HG02759 (cell line): Measurements from ENCODE around the gene MYNN.

ENCODE experiments used
- ATAC-seq: cut with Tn5 transposase; IDR thresholded peaks from one replicate; pipeline ENCODE4 v1.9.1; 2021; ENCODE audit warnings: mild to moderate bottlenecking, moderate library complexity; ENCODE audit not compliant: unreplicated experiment

The MYNN gene

GRCh38 chr3:169822983-169823382 lies 49.8 kb downstream of the MYNN start:
- ATAC-seq = no peak

GRCh38 chr3:169825316-169825715 lies 52.1 kb downstream of the MYNN start:
- no peak for ATAC-seq

- ATAC-seq = no peak
Observed at GRCh38 chr3:169827712-169828111, 54.5 kb downstream of the MYNN start.

GRCh38 chr3:169835533-169835932 lies 62.3 kb downstream of the MYNN start:
- peak; percentile 17 for ATAC-seq

DNA sequence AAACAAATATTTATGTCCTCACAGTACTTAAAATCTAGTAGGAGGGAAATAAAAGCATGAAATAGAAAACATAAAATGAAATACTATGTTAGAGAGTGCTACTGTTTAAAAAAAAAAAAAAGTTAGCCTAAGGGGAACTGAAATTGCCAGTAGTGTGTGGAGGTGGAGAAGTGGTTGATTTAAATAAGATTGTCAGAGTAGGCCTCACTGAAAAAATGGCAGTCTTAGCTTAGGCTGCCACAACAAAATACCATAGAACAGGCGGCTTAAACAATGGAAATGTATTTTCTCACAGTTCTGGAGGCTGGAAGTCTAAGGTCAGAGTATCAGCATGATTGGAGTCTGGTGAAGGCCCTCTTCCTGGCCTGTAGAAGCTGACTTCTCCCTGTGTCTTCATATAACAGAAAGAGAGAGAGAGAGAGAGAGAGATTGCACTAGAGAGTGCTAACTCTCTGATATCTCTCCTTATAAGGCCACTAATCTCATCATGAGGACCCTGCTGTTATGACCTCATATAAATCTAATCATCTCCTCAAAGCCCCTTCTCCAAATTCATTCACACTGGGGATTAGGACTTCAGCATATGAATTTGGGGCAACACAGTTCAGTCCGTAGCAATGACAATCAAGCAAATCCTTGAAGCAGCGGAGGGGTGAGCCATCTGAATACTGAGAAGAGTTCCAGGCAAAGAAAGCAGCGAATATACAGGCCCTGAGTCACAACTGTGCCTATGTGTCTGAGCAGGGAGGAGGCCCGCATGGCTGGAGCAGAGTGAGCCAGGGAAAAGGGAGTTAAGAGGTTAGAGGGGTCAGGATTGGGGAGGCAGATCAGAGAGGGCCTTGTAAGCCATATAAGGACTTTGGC lies 63.1 kb downstream of the MYNN start:
- ATAC-seq = peak; percentile 85

GRCh38 chr3:169836942-169837275 lies 63.7 kb downstream of the MYNN start:
- no peak for ATAC-seq

DNA sequence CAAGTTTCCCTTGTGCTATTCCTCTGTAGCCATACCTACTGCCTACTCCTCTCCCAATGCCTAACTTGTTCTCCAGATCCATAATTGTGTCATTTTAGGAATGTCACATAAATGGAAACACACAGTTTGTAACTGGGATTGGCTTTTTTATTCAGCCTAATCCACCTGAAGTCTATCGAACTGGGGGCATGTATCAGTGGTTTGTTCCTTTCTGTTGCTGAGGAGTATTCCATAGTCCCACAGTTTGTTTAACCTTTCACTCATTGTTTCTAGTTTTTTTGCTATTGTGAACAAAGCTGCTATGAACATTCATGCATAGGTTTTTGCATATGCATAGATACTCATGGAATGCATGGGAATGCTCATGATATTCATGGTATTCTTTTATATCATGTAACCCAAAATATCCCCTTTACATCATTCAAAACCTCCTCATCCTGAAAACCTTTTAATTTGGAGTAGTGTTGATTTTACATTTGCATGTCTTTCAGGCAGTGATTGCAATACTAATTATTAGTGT lies 65.4 kb downstream of the MYNN start:
- no peak for ATAC-seq
